Measurements from ENCODE around the gene LGI4.

Gene LGI4

GRCh38 chr19:35134601-35135242, at the start of gene LGI4:
TSS of gene LGI4 (minus strand) at chr19:35135059. CDS start at chr19:35134680, 379 bp downstream.
- no peak for DNase-seq

DNA sequence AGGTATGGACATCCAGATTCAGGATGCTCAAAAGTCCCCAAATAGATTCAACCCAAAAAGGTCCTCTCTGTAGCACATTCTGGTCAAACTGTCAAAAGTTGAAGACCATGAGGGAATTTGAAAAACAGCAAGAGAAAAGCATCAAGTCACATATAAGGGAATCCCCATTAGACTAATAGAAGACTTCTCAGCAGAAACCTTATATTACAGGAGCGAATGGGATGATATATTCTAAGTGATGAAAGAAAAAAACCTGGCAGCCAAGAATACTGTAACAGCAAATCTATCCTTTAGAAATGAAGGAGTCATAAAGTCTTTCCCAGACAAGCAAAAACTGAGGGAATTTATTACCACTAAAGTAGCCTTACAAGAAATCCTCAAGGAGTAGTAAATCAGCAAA, 49.4 kb upstream of the LGI4 start:
- DNase-seq, result no peak

GRCh38 chr19:35181387-35181786, 46.5 kb upstream of the LGI4 start:
- no peak for DNase-seq

DNA sequence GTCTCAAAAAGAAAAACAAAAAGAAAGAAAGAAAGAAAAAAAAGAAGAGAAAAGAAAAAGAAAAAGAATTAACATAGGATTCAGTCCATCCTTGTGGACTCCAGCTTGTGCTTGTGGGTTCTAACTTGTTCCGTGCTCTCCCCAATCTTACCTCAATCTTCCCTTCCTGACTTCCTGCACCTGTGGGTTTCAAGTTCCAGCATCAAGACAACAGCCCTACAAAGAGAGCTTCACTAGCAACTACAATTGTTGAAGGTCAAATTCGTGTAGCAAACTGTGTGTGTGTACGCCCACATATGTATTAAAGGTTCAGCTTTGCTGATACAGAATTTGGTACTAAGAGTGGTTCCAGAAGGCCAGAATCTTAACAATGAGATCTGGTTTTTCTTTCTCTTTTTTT, 45.0 kb upstream of the LGI4 start:
- DNase-seq, result no peak

GRCh38 chr19:35178701-35179100, 43.8 kb upstream of the LGI4 start:
- DNase-seq, result no peak

DNA sequence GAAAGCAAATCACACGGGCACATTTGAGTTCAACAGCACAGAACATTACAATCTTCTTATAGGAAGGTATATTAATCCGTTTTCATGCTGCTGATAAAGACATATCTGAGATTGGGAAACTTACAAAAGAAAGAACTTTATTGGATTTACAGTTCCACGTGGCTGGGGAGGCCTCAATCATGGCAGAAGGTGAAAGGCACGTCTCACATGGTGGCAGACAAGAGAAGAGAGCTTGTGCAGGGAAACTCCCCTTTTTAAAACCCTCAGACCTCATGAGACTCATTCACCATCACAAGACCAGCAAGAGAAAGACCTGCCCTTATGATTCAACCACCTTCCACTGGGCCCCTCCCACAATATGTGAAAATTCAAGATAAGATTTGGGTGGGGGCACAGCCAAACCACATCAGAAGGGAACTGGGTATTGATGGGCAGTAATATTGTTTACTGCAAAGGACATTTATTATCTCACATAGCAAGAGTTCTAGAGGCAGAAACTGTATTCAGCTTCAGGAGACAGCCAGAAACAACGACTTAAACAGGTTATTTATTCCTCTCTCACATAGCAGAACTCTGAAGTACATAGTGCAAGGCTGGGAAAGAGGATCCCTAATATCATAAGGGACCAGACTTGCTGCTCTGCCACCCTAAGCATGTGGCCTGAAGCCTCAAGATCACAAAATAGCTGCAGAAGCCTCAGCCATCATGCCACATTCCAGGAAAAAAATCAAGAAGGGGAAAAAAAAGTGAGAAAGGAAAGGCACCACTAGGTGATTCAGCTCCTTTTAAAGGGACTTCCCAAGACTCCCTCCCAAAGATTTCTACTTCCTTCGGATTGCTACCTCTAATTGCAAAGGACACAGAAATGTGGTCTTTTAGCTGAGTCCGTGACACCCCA, 42.8 kb upstream of the LGI4 start:
- no peak for DNase-seq

DNA sequence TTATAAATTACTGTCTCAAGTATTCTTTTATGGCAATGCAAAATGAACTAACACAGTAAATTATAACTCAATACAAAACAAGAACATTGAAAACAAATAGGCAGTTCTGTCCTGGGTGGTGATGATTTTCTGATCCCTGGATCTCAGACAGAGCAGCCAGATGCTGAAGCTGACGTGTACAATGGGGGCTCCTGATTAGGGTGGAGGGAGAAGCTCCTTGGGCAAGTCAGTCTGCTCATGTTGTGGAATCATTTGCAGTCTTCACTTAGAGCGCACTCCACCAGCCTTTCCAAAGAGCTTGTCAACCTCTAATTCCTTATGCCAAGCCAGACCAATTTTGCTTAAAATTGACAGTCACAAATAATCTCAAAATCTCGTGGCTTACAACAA, 41.3 kb upstream of the LGI4 start:
- DNase-seq, result no peak

- DNase-seq, result no peak
Measured at GRCh38 chr19:35174226-35174625, 39.4 kb upstream of the LGI4 start.

- DNase-seq, result peak; percentile 30
Measured at GRCh38 chr19:35171730-35172129, 36.9 kb upstream of the LGI4 start.

DNA sequence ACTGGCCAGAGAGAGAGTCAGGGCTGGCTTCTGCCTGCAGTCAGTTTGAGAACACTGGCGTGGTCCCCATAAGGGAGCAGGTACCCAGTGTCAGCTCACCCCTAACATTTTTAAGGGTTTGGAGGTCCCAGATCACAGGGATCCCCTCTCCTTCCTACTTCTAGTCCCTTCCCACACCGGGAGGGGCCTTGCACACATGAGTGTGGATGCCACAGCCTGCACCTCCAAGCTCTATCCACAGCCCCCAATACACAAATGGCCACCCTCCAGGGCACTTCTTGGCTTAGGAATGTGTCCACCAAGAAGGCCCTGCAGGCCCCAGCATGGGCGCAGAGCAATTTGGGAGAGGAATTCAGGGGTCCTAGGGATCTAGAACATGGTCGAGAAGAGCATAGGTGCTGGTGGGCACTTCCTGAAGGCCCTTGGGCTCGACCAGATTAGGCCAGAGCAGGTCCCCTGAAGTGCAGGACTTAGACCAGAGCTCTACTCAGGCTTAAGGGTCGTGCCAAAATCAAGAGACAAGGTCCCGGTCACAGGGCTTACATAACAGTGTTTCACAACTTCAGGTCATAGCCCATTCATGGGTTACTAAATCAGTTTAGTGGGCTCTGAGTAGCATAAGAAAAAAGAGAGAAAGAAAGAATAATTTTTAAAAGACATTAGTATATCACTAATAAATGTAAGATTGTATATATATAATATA, 35.7 kb upstream of the LGI4 start:
- DNase-seq, result no peak

DNA sequence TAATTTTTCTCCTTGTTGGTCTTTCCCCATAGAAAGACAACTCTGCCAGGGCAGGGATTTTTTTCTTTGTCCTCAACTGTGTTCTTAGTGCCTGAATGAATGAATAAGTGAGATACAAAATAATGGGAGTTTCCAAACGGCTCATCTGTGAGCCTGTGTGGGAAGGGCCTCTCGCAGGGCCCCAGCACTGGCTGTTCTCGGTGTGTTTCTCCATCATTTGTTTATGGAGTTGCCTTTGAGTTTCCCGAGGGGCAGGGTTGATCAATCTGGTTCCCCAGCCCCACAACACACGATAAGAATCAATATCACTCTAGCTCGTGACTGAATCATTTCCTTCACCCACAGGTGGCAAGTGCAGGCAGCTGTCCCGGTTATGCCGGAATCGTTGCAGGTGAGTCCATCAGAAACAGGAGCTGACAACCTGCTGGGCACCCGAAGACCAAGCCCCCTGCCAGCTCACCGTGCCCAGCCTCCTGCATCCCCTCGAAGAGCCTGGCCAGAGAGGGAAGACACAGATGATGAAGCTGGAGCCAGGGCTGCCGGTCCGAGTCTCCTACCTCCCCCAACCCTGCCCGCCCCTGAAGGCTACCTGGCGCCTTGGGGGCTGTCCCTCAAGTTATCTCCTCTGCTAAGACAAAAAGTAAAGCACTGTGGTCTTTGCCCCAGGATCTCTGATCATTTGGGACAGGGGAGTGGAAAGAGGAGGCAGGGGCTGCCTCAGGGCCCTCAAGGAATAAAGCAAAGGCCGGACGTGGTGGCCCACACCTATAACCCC, 34.5 kb upstream of the LGI4 start:
- DNase-seq, result no peak

GRCh38 chr19:35168196-35168595, 33.3 kb upstream of the LGI4 start:
- no peak for DNase-seq

DNA sequence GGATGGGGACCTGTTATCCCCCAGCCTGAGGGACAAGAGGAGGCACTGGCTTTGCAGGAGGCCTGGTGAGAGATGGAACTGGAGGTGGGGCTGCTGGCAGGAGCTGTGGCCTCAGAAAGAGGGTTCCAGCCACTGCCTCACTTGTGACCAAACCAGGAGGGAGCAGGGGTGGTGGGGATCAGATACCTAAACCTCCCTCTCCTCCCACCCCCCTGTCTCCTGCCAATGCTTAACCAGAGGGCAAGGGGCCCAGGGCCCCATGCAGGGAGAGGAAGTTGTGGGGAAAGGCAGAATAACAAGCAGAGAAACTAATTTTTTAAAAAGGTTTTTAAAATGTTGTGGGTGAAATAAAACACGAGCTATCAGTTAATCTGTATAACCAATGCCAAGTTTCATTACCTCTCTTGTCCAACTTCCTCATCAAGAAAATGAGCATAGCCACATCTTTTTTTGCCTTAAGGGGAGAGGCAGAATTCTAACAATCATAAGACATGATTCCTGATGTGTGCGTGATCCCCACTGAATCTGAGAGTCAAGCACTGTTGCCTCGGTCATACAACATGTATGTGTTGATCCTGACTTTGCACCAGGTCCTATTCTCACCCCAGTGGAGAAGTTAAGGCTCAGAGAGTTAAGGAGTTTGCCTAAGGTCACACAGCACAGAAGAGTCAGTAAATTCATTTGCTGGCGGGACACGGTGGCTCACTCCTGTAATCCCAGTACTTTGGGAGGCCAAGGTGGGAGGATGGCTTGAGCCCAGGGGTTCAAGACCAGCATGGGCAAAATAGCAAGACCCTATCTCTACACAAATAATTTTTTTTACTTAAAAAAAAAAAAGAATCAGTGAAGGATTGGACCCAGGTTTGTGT, 32.6 kb upstream of the LGI4 start:
- peak; percentile 24 for DNase-seq

DNA sequence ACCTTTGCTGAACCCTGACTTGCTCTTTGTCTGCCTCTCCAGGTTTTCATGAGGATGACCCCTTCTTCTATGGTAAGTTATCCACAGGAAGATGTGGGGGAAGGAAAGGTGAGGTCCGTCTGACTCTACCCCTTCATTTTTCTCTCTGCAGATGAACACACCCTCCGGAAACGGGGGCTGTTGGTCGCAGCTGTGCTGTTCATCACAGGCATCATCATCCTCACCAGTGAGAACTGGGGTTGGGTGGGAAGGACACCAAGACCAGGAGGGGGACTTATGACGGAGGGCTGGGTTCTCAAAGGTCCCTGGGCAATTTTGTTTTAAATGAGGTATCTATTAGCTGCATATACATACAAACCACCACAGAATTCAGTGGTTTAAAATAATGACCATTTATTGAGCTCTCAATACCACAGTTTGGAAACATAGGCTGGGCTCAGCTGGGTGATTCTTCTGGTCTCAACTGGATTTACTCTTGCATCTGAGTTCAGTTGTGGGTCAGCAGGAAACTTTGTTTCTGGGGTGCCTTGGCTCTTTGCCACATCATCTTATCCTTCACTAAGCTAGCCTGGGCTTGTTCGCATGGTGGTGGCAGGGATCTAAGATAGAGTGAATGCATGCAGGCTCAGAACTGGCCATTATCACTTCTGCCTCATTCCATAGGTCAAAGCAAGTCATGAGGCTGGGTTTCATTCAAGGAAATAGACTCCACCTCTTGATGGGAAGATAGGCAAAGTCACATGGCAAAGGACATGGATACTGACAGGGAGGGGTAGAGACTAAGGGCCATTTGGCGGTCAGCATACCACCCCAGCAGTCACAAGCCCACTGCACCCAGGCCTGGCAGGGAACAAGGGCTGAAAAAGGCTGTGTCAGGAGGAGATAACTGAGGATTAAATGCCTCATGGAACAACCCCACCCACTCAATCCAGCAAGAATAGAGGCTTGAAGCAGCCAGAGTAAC, 31.5 kb upstream of the LGI4 start:
- DNase-seq, result no peak

DNA sequence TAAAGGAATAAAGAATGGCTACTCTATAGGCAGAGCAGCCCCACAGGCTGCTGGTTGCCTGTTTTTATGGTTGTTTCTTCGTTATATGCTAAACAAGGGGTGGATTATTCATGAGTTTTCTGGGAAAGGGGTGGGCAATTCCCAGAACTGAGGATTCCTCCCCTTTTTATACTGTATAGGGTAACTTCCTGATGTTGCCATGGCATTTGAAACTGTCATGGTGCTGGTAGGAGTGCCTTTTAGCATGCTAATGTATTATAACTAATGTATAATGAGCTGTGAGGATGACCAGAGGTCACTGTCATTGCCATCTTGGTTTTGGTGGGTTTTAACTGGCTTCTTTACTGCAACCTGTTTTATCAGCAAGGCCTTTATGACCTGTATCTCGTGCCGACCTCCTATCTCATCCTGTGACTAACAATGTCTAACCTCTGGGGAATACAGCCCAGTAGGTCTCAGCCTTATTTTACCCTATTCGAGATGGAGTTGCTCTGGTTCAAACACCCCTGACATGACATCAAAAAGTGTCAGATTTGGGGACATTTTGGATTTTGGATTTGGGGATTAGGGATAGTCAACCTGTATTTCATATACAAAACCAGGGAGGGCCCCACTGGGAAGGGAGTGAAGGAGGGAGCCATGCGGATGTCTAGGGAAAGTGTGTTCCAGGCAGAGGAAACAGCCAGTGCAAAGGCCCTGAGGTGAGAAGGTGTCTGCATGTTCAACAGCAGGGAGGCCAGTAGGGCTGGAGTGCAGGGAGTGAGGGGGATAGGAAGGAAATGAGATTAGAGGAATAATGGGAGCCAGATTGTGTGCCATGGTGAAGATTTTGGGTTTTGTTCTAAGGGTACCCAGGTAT, 30.6 kb upstream of the LGI4 start:
- no peak for DNase-seq

GRCh38 chr19:35164418-35164817, 29.6 kb upstream of the LGI4 start:
- no peak for DNase-seq

GRCh38 chr19:35162471-35163326, 27.8 kb upstream of the LGI4 start:
- DNase-seq, result no peak

DNA sequence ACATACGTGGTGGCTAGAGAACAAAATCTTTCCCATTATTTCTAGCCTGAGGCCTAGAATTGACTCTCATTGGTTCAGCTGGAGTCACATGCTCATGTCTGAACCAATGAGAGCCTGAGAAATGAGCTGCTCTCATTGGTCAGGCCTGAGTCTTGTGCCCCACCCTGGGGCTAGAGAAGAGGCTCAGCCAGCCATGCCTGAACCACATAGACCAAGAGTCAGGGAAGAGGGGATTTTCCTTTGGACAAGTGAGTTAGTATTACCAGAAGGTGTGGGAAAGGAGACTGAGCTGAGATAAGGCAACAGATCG, 26.5 kb upstream of the LGI4 start:
- no peak for DNase-seq

All from CD4-positive, alpha-beta T cell treated with Interleukin-17A for 1 hour (primary cell).